ENCODE data around the gene ELK4. TPM values are rescaled to one million over a fixed set of nuclear protein-coding genes. Genes with fewer than 3 reads are reported as not detected.

The ELK4 gene
- total RNA-seq, 1 donor from 2014 or later = 28.8 TPM

Other genes with a start within 250 kb of the ELK4 start
- 6.1 TPM for gene LEMD1, start 210.0 kb downstream of the ELK4 start, total RNA-seq
- gene BLACAT1, start 176.0 kb downstream of the ELK4 start, total RNA-seq = 2.1 TPM
- 3.5 TPM for gene CDK18, start 127.3 kb downstream of the ELK4 start, total RNA-seq
- 1.2 TPM for gene SLC45A3, start 48.5 kb upstream of the ELK4 start, total RNA-seq
- gene NUCKS1, start 118.2 kb upstream of the ELK4 start, total RNA-seq = 99.3 TPM
- 7.0 TPM for gene RAB29, start 143.5 kb upstream of the ELK4 start, total RNA-seq
- gene SLC41A1, start 181.2 kb upstream of the ELK4 start, total RNA-seq = 7.2 TPM
- gene PM20D1, start 218.1 kb upstream of the ELK4 start, total RNA-seq = not detected